Tibial nerve (tissue), 4 donors: ENCODE data around the gene PHF2. TPM values are rescaled to one million over a fixed set of nuclear protein-coding genes. Genes with fewer than 3 reads are reported as not detected.

Experiments used
- DNase-seq, 2 donors: peaks; one replicate each; pipeline ENCODE4 v3.0.0-alpha.2; 2019; ENCODE audit warnings: low spot score in 2 of 2
- H3K27ac ChIP-seq, 4 donors: fragments of 200-600 bp; sonication (generic) in 3 of 4; one replicate each; pipeline ENCODE4 v1.5.1; 2017 to 2019; ENCODE audit warnings: mild to moderate bottlenecking in 1 of 4
- H3K27me3 ChIP-seq, 2 donors: fragments of 200-600 bp; sonication (generic) in 1 of 2; one replicate each; pipeline versions ENCODE4 v1.5.1 to v1.6.0; 2017 to 2019
- H3K36me3 ChIP-seq, 3 donors: fragments of 200-600 bp; sonication (generic); one replicate each; pipeline ENCODE4 v1.5.1; 2018 to 2019
- H3K4me1 ChIP-seq, 4 donors: fragments of 200-600 bp; sonication (generic) in 3 of 4; one replicate each; pipeline ENCODE4 v1.5.1; 2017 to 2019
- H3K4me3 ChIP-seq, 4 donors: fragments of 200-600 bp; sonication (generic) in 3 of 4; one replicate each; pipeline ENCODE4 v1.5.1; 2017 to 2019; ENCODE audit warnings: mild to moderate bottlenecking in 1 of 4, moderate library complexity in 1 of 4
- H3K9me3 ChIP-seq, 4 donors: fragments of 200-600 bp; sonication (generic) in 3 of 4; one replicate each; pipeline ENCODE4 v1.5.1; 2017 to 2019
- CTCF ChIP-seq, 5 experiments: fragments of 200-600 bp in 3 of 5; fragments of 450-650 bp in 2 of 5; sonication (generic) in 3 of 5; IDR thresholded peaks; one replicate each; pipeline ENCODE4 v1.5.1; 2016 to 2019; ENCODE audit warnings: antibody characterized with exemption in 5 of 5, mild to moderate bottlenecking in 3 of 5, moderate library complexity in 2 of 5
- EP300 ChIP-seq, 2 donors: sonication (generic); formaldehyde crosslinking; IDR thresholded peaks; one replicate each; pipeline ENCODE4 v1.6.1; 2017; ENCODE audit warnings: antibody characterized with exemption in 2 of 2, mild to moderate bottlenecking in 1 of 2
- POLR2A ChIP-seq, 2 donors: fragments of 450-650 bp; IDR thresholded peaks; one replicate each; pipeline ENCODE4 v1.6.1; 2017; ENCODE audit warnings: antibody characterized with exemption in 2 of 2, mild to moderate bottlenecking in 2 of 2, moderate library complexity in 2 of 2
- WGBS, 2 donors: methylation state at CpG; one replicate each; pipeline ENCODE4 v1.1.5; 2018; 5-methylcytosine and 5-hydroxymethylcytosine counted together
- total RNA-seq, 4 donors: library from RNA; depleted of rRNA; stranded (reverse); fragments of >200 nt; gene quantifications; one replicate each; pipeline ENCODE4 v1.1.0, GENCODE V29; 2016

Gene PHF2
- total RNA-seq, 4 donors from 2014 or later, result 36.6 to 41.7 (median 38.6) TPM

DNA sequence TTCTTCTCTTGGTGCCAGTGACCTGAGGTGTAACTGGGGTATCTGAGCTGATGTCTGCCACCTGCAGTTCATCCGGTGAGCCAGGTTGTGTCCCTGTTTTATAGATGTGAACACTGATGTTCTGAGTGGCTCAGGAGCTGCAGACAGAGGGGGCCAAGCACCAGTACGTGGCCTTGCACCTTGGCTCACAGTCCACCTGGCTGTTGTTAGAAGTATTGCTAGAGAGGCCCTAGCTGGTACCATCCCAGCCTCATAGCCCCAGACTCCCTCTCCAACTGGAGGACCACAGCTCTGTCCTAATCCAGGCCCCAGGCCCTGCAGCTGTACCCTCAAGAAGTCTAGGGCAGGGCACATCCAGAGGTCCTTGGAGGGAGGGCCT is 16.2 kb downstream of the PHF2 start:
- H3K4me1 ChIP-seq, result peaks cover 0 to 93% (median 34%) of the 10 kb centered on the region in 4 donors

GRCh38 chr9:93593144-93593658 is 16.8 kb downstream of the PHF2 start:
- 58 to 64% methylated on average over 2 of the region's 2 CpGs for WGBS, 2 donors
- no peaks in the 10 kb centered on the region for H3K36me3 ChIP-seq
- no peak for DNase-seq
- no peak overlapping the region for H3K27ac ChIP-seq
- H3K9me3 ChIP-seq, result no peaks in the 10 kb centered on the region
- no peak overlapping the region for H3K4me3 ChIP-seq
- peaks cover 0 to 93% (median 34%) of the 10 kb centered on the region in 4 donors for H3K4me1 ChIP-seq
- TF ChIP-seq EP300 (IDR thresholded peaks at IDR 0.05), result no peak
- H3K27me3 ChIP-seq, result no peaks in the 10 kb centered on the region

More for the DNA sequence above, 16.2 kb downstream of the PHF2 start:
- WGBS, 2 donors, result 68 to 100% methylated on average over 1 to 2 of the region's 2 CpGs
- Histone ChIP-seq H3K9me3 (no peaks in the 10 kb centered on the region), H3K27me3 (no peaks in the 10 kb centered on the region), H3K36me3 (no peaks in the 10 kb centered on the region), H3K27ac (no peak overlapping the region), H3K4me3 (no peak overlapping the region)
- no peak for TF ChIP-seq EP300 (IDR thresholded peaks at IDR 0.05)
- TF ChIP-seq CTCF (IDR thresholded peaks at IDR 0.05), result no peak
- no peak for TF ChIP-seq POLR2A (IDR thresholded peaks at IDR 0.05)
- no peak for DNase-seq

GRCh38 chr9:93594041-93594756 is 17.8 kb downstream of the PHF2 start:
- Histone ChIP-seq H3K27me3 (no peaks in the 10 kb centered on the region), H3K27ac (no peak overlapping the region), H3K4me3 (no peak overlapping the region), H3K9me3 (no peaks in the 10 kb centered on the region), H3K36me3 (no peaks in the 10 kb centered on the region), H3K4me1 (peaks cover 0 to 93% (median 32%) of the 10 kb centered on the region in 4 donors)
- DNase-seq, result no peak
- 47 to 49% methylated on average over 7 to 9 of the region's 9 CpGs for WGBS, 2 donors
- TF ChIP-seq CTCF (IDR thresholded peaks at IDR 0.05), result no peak
- no peak for TF ChIP-seq POLR2A (IDR thresholded peaks at IDR 0.05)

GRCh38 chr9:93595461-93595860 is 19.1 kb downstream of the PHF2 start:
- peaks cover 0 to 91% (median 30%) of the 10 kb centered on the region in 4 donors for H3K4me1 ChIP-seq
- no peak for TF ChIP-seq POLR2A (IDR thresholded peaks at IDR 0.05)
- no peak for TF ChIP-seq CTCF (IDR thresholded peaks at IDR 0.05)
- TF ChIP-seq EP300 (IDR thresholded peaks at IDR 0.05), result no peak
- no peak for DNase-seq
- H3K27me3 ChIP-seq, result no peaks in the 10 kb centered on the region
- H3K36me3 ChIP-seq, result no peaks in the 10 kb centered on the region
- WGBS, 2 donors, result 85 to 90% methylated on average over 5 of the region's 5 CpGs
- H3K27ac ChIP-seq, result no peak overlapping the region
- no peak overlapping the region for H3K4me3 ChIP-seq
- no peaks in the 10 kb centered on the region for H3K9me3 ChIP-seq

GRCh38 chr9:93595861-93596365 is 19.5 kb downstream of the PHF2 start:
- Histone ChIP-seq H3K27ac (no peak overlapping the region), H3K36me3 (no peaks in the 10 kb centered on the region), H3K27me3 (no peaks in the 10 kb centered on the region), H3K4me1 (peaks cover 0 to 91% (median 30%) of the 10 kb centered on the region in 4 donors), H3K9me3 (no peaks in the 10 kb centered on the region), H3K4me3 (no peak overlapping the region)
- WGBS, 2 donors, result 74 to 85% methylated on average over 5 of the region's 5 CpGs
- DNase-seq, result no peak
- TF ChIP-seq POLR2A (IDR thresholded peaks at IDR 0.05) (no peak), CTCF (IDR thresholded peaks at IDR 0.05) (no peak), EP300 (IDR thresholded peaks at IDR 0.05) (no peak)
